Central memory CD4-positive, alpha-beta T cell (primary cell): Measurements from ENCODE around the gene CALM1.

Experiments
- DNase-seq: peaks from one replicate; pipeline ENCODE4 v3.0.0; 2022

The CALM1 gene

DNA sequence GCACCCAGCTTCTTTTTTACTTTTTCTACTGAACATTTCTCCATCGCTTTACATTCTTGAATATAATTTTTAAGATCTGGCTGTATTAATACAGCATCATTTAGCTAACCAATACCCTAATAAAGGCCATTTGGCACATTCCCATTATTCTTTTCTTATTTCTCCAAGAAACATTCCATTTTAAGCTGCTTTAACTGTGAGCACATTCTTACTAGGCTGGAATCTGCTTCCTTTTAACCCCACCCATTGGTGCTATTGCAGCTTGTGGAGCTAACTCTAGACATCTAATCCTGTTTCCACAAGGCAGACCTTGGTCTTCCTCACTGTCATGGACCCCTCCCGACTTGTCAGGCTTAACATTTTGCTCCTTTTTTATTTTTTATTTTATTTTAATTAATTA lies 15.2 kb downstream of the CALM1 start:
- no peak for DNase-seq

DNA sequence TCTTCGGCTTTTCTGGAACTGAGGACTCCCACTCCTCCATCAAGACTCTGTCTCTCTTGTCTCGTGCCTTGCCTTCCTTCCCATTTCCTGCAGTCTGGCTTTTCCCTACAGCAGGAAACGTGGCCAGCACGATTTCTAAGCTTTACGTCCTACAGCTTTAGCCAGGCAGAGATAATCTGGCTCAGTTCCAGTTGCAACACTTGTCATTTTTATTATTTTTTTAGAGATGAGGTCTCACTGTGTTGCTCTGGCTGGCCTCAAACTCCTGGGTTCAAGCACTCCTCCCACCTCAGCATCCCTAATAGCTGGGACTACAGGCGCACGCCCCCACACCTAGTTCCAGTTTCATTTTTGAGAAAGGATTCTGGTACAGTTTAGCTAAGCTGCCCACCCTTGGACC lies 19.9 kb downstream of the CALM1 start:
- no peak for DNase-seq

- no peak for DNase-seq
These were observed 21.2 kb downstream of the CALM1 start for GRCh38 chr14:90418053-90418452.

DNA sequence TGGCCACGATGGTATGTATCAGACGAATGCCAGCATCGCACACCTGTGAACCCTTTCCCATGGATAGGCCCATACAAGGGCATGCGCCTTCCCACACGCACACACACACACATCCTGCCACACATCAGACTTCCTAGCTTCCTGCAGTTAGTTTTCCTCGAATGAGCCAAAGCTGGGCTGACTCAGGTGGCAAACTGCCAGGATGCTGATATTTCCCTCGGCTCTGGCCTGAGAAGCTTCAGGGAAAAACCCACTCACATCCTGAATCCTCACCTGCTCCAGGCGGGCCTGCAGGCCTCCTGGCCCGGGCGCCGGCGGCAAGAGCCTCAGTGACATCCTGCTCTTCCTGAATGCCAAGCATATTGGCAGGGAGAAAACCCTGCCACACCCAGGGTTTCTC lies 22.4 kb downstream of the CALM1 start:
- DNase-seq: no peak

- DNase-seq: no peak
These were observed 24.3 kb downstream of the CALM1 start for GRCh38 chr14:90421001-90421631.

- DNase-seq: no peak
These were observed 24.8 kb downstream of the CALM1 start for GRCh38 chr14:90421632-90422020.

DNA sequence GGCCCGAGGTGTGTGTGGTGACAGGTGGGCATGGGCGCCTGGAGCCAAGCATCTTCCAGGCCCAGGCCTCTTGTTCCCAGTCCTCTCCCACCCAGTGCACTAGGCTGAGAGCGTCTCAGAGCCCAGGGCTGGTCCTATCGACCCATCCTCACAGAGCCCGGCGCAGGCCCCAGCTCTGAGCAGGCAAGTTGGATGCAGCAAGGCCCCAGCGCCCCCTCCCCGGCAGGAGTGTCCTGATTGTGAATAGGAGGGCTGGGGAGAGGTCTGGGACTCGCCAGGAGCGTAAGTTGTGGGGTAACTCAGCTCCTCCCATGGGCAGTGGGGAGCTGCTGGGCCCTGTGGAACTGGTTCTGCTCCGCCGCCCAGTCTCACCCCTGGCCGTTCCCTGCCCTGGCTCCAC lies 26.3 kb downstream of the CALM1 start:
- no peak for DNase-seq

DNA sequence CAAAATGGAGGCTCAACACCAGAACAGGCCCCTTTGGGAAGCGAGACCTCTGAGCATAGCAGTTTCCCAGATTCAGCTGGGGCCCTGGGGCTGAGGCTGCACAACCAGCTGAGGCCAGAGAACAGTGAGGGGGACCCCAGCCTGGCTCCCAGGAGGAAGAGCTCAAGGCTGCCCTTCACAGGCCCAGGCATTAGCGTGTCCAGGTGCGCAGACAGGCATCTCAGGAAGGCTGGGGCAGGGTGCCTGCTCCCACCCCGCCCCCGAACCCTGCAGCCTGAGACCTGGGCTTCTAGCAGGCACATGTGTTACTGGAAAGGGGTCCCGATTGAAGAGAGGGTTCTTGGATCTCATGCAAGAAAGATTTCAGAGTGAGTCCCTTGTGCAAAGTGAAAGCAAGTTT lies 27.2 kb downstream of the CALM1 start:
- DNase-seq: no peak

- DNase-seq: no peak
These were observed 28.0 kb downstream of the CALM1 start for GRCh38 chr14:90424686-90425372.

DNA sequence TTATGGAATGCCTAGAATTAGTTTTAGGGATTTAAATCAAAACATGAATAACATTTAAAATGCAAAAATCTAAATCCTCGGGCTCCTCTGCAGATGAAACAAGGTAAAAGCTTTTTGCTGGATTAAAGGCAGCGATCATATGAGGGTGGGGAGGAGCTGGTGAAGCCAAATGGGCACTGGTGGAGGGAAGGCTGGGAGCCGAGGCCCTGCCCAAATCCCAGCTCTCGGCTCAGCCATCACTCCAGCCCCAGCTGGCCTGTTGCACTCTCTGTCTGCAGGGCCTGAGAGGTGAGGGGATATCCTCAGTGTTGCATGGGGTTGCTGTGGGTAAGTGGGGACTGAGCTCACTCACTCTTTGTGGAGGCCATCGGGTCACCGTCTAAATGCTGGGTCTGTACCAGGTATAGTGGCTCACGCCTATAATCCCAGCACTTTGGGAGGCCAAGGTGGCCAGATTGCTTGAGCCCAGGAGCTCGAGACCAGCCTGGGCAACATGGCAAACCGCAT lies 28.6 kb downstream of the CALM1 start:
- no peak for DNase-seq

DNA sequence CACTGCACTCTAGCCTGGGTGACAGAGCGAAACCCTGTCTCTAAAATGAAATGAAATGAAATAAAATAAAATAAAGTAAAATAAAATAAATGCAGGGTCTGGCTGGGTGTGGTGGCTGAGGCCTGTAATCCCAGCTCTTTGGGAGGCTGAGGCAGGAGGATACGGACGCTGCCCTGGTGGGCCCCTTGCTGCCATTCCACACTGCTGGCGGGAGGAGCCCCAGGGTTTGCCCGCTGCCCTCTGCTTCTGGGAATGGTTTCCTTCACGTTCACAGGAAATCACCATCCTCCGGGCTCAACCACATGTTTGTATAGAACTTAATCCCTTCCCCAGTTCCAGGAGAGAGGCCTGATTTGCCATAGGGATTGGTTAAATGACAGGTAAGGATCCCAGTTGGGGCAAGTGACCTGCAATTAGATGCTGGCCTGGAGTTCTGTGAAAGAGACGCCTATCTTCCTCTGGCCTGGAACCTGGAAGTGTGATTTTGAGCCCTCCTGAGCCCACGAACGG lies 29.3 kb downstream of the CALM1 start:
- DNase-seq: no peak

- no peak for DNase-seq
These were observed 29.8 kb downstream of the CALM1 start for GRCh38 chr14:90426663-90427062.

GRCh38 chr14:90427848-90428426 lies 31.1 kb downstream of the CALM1 start:
- DNase-seq: no peak

- DNase-seq: no peak
These were observed 31.8 kb downstream of the CALM1 start for GRCh38 chr14:90428676-90429075.

DNA sequence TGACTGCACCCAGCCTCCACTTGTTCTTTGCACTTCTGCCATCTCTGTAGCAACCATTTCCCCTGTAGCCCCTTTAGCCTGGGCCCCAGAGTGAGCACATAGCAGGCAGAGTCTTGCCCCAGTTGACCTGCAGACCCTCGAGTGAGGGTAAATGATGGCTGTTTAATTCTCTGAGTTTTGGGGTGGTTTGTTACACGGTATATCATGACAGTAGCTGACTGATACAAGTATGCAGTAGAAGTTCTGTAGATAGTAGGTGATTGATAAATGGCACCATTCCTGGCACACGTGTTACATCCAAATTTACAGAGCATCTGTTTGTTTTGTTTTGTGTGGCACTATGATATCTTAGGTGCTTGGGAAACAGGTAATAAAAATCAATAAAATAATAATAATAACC lies 32.4 kb downstream of the CALM1 start:
- no peak for DNase-seq

DNA sequence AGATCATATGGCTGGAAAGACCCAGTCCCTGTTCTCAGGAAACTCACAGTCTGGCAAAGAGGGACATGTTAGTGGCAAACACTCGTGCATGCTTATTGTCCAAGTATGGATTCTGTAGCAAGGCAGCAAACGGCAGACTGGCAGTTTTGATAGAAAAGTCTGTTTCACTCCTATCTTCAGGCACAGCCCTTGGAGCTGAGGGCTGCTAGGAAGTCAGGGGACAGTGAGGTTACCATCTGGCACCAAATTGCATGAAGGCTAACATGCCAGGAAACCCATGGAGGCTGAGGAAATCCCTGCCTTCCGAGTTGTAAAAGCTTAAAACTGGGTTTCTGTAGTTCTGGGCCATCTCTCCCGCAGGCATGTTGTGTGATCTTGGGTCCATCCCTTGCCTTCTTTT lies 32.9 kb downstream of the CALM1 start:
- no peak for DNase-seq

- DNase-seq: no peak
These were observed 37.7 kb downstream of the CALM1 start for GRCh38 chr14:90434370-90435020.

DNA sequence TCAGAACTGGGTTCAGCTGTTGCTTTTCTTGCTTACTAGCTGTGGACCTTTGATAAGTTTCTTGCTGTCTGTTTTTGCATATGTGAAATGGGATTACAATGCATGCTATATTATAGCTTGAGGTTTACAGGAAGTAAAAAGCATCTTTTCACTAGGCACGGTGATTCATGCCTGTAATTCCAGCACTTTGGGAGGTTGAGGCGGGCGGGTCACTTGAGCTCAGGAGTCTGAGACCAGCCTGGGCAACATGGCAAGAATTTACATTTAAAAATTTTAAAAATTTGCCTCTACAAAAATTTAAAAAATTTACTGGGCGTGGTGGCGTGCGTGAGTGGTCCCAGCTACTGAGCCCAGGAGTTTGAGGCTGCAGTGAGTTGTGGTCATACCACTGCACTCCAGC lies 42.0 kb downstream of the CALM1 start:
- DNase-seq: no peak

DNA sequence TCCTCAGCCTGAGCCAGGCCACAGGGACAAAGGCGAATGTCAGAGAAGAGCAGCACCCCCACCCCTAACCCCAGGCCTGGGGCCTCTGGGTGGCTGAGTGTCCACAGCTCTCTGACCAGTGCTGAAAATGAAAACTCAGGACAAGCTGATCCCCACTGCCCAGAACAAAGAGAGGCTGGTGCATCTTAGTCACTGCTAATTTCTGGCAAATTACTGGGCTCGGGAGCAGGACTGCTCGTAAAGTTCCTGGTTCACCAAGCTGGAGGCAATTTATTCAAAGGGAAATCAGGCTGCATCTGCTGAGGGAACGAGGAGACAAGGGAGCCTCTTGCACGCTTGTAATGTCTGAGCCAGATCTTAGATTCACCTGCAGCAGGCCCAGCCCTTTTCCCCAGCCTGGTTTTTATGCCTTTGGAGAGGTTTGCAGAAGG lies 43.2 kb downstream of the CALM1 start:
- DNase-seq: no peak

- no peak for DNase-seq
These were observed 43.8 kb downstream of the CALM1 start for GRCh38 chr14:90440592-90440991.

DNA sequence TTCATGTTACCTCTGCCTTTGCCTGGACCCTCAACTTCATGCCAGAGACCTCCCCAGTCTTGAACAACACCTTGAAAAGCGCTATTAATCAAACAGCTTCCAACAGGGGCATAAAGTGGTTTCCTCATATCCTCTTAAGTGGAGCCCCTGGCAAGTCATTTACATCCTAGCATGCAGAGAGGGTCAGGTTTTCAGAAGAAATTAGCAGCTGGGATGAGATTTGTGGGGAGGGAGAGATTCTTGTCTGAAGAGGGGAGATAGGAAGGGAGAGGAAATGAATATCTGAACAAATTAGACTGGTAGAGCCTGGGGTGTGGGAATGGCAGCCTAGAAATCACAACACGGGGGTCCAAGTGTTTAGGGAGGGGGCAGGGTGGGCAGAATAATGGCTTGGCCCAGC lies 45.6 kb downstream of the CALM1 start:
- DNase-seq: no peak

- DNase-seq: no peak
These were observed 46.6 kb downstream of the CALM1 start for GRCh38 chr14:90443161-90444076.
